SKM-1 (cell line): ENCODE data around the gene CLCN6.

Experiments
- DNase-seq: peaks from one replicate; lab custom pipeline; 2025; ENCODE audit not compliant: unreplicated experiment; lab: John Stamatoyannopoulos, UW

The CLCN6 gene

GRCh38 chr1:11778844-11779623, 27.0 kb upstream of the CLCN6 start:
- no peak for DNase-seq

- no peak for DNase-seq
These were observed 26.1 kb upstream of the CLCN6 start for GRCh38 chr1:11779715-11780379.

GRCh38 chr1:11780380-11781147, 25.4 kb upstream of the CLCN6 start:
- DNase-seq = no peak

GRCh38 chr1:11781297-11781696, 24.7 kb upstream of the CLCN6 start:
- DNase-seq = no peak

GRCh38 chr1:11782127-11782708, 23.8 kb upstream of the CLCN6 start:
- DNase-seq = no peak

GRCh38 chr1:11783556-11783955, 22.4 kb upstream of the CLCN6 start:
- DNase-seq = no peak

GRCh38 chr1:11784256-11784992, 21.6 kb upstream of the CLCN6 start:
- no peak for DNase-seq

- DNase-seq = peak; percentile 29
These were observed 20.8 kb upstream of the CLCN6 start for GRCh38 chr1:11784993-11785769.

- no peak for DNase-seq
These were observed 19.8 kb upstream of the CLCN6 start for GRCh38 chr1:11786168-11786567.

GRCh38 chr1:11787251-11787803, 18.7 kb upstream of the CLCN6 start:
- no peak for DNase-seq

GRCh38 chr1:11787804-11788436, 18.1 kb upstream of the CLCN6 start:
- no peak for DNase-seq

GRCh38 chr1:11788549-11789053, 17.4 kb upstream of the CLCN6 start:
- DNase-seq = no peak

- DNase-seq = no peak
These were observed 16.6 kb upstream of the CLCN6 start for GRCh38 chr1:11789126-11790067.

GRCh38 chr1:11790101-11790879, 15.7 kb upstream of the CLCN6 start:
- DNase-seq = no peak

GRCh38 chr1:11790880-11791715, 14.9 kb upstream of the CLCN6 start:
- no peak for DNase-seq

- DNase-seq = no peak
These were observed 13.9 kb upstream of the CLCN6 start for GRCh38 chr1:11792106-11792505.
